Endodermal cell (in vitro differentiated cells): ENCODE measurements around the gene GAL3ST2. TPM values are rescaled to one million over a fixed set of nuclear protein-coding genes. Genes with fewer than 3 reads are reported as not detected.
"Not testable (repeated sequence)": the region's sequence is repeated elsewhere in the genome, so short reads cannot be mapped to it uniquely, and the experiment has no call there.

Experiments used
- DNase-seq: peaks from one replicate; pipeline ENCODE4 v3.0.0-alpha.2; 2017
- H3K27ac ChIP-seq: 2 replicates; pipeline ENCODE4 v1.5.1; 2013; ENCODE audit warnings: mild to moderate bottlenecking, low read depth, low read length, moderate library complexity
- H3K27me3 ChIP-seq: 2 replicates; pipeline ENCODE4 v1.6.1; 2013; ENCODE audit warnings: mild to moderate bottlenecking, low read length, moderate library complexity; ENCODE audit not compliant: insufficient read depth, control insufficient read depth, poor library complexity, severe bottlenecking
- H3K36me3 ChIP-seq: 2 replicates; pipeline ENCODE4 v1.7.0; 2013; ENCODE audit warnings: mild to moderate bottlenecking, low read length, moderate library complexity; ENCODE audit not compliant: control insufficient read depth, insufficient read depth
- H3K4me1 ChIP-seq: one replicate; pipeline ENCODE4 v1.7.0; 2013; ENCODE audit warnings: low read length; ENCODE audit not compliant: control insufficient read depth, insufficient read depth
- H3K4me3 ChIP-seq: 2 replicates; pipeline ENCODE4 v1.5.1; 2013; ENCODE audit warnings: mild to moderate bottlenecking, low read length, moderate library complexity
- H3K9ac ChIP-seq: 2 replicates; pipeline ENCODE4 v1.6.1; 2013; ENCODE audit warnings: mild to moderate bottlenecking, low read length, moderate library complexity; ENCODE audit not compliant: poor library complexity, severe bottlenecking; ENCODE audit errors: extremely low read depth
- H3K9me3 ChIP-seq: 2 replicates; pipeline ENCODE4 v1.6.1; 2013; ENCODE audit warnings: mild to moderate bottlenecking, low read length, moderate library complexity; ENCODE audit not compliant: control insufficient read depth
- H3K27ac Mint-ChIP-seq: 2 replicates; pipeline ENCODE4 v1.8.0; 2020; ENCODE audit warnings: mixed read lengths
- H3K27me3 Mint-ChIP-seq: 2 replicates; pipeline ENCODE4 v1.8.0; 2021; ENCODE audit warnings: mild to moderate bottlenecking, mixed read lengths; ENCODE audit not compliant: insufficient read depth
- H3K36me3 Mint-ChIP-seq: 2 replicates; pipeline ENCODE4 v1.8.0; 2020; ENCODE audit warnings: low read depth, mixed read lengths
- H3K4me1 Mint-ChIP-seq: 2 replicates; pipeline ENCODE4 v1.8.0; 2020; ENCODE audit warnings: mixed read lengths
- H3K4me3 Mint-ChIP-seq: 2 replicates; pipeline ENCODE4 v1.8.0; 2020; ENCODE audit warnings: mild to moderate bottlenecking, moderate library complexity, mixed read lengths
- H3K9me3 Mint-ChIP-seq: 2 replicates; pipeline ENCODE4 v1.8.0; 2020; ENCODE audit warnings: mild to moderate bottlenecking, mixed read lengths
- CTCF ChIP-seq: fragments of 200-600 bp; sonication (generic); conservative IDR thresholded peaks from 2 replicates; pipeline ENCODE4 v1.5.0; 2021; ENCODE audit warnings: antibody characterized with exemption, mild to moderate bottlenecking
- WGBS, 2 experiments: methylation state at CpG; one replicate each; pipeline versions ENCODE4 v1.1.5 to v1.1.7; 2013; ENCODE audit warnings: missing lambda C conversion rate in 2 of 2, mixed read lengths in 1 of 2; ENCODE audit not compliant: insufficient coverage in 1 of 2, insufficient read length in 1 of 2; 5-methylcytosine and 5-hydroxymethylcytosine counted together
- total RNA-seq, 2 donors: library from RNA; stranded (reverse); fragmentation: NEBNext Ultra II Directional in 1 of 2; extraction: Animal tissue kit (Norgen Biotek cat#: 25700) in 1 of 2; gene quantifications; 2 replicates in 1 of 2; 3 replicates in 1 of 2; pipeline ENCODE4 v1.2.1, GENCODE V29; 2021

GAL3ST2 gene
- total RNA-seq, 2 donors from 2014 or later: 0.57 to 0.91 TPM

GRCh38 chr2:241827394-241827793 lies 50.8 kb downstream of the GAL3ST2 start:
- H3K36me3 Mint-ChIP-seq: no peaks in the 10 kb centered on the region
- H3K27me3 ChIP-seq: peaks cover 10% of the 10 kb centered on the region
- TF ChIP-seq CTCF: no peak
- no peak for DNase-seq
- H3K4me1 Mint-ChIP-seq: peaks cover 2% of the 10 kb centered on the region
- no peak overlapping the region for H3K27ac ChIP-seq
- peaks cover 21% of the 10 kb centered on the region for H3K9me3 ChIP-seq
- H3K9me3 Mint-ChIP-seq: peaks cover 39% of the 10 kb centered on the region
- no peak overlapping the region for H3K9ac ChIP-seq
- WGBS, 2 experiments: 87 to 100% methylated on average over 2 of the region's 2 CpGs
- no peak overlapping the region for H3K4me3 Mint-ChIP-seq
- no peaks in the 10 kb centered on the region for H3K4me1 ChIP-seq
- peaks cover 12% of the 10 kb centered on the region for H3K27me3 Mint-ChIP-seq
- H3K27ac Mint-ChIP-seq: no peak overlapping the region
- no peaks in the 10 kb centered on the region for H3K36me3 ChIP-seq
- no peak overlapping the region for H3K4me3 ChIP-seq

GRCh38 chr2:241833101-241833663 lies 56.6 kb downstream of the GAL3ST2 start:
- Histone ChIP-seq H3K27ac (no peak overlapping the region), H3K4me1 (no peaks in the 10 kb centered on the region), H3K27me3 (no peaks in the 10 kb centered on the region), H3K9me3 (no peaks in the 10 kb centered on the region), H3K9ac (no peak overlapping the region), H3K36me3 (no peaks in the 10 kb centered on the region), H3K4me3 (no peak overlapping the region)
- no peak for TF ChIP-seq CTCF
- Mint-ChIP-seq H3K9me3 (peaks cover 25% of the 10 kb centered on the region), H3K4me3 (no peak overlapping the region), H3K4me1 (peaks cover 12% of the 10 kb centered on the region), H3K27ac (no peak overlapping the region), H3K27me3 (no peaks in the 10 kb centered on the region), H3K36me3 (peaks cover 2% of the 10 kb centered on the region)
- peak; percentile 26 for DNase-seq
- WGBS, 2 experiments: 90 to 92% methylated on average over 8 to 13 of the region's 13 CpGs

GRCh38 chr2:241833756-241834526 lies 57.3 kb downstream of the GAL3ST2 start:
- H3K9ac ChIP-seq, H3K27ac Mint-ChIP-seq, H3K36me3 ChIP-seq, H3K9me3 ChIP-seq, H3K4me3 ChIP-seq, H3K27ac ChIP-seq, H3K27me3 Mint-ChIP-seq, H3K4me3 Mint-ChIP-seq, H3K27me3 ChIP-seq, H3K36me3 Mint-ChIP-seq, H3K4me1 ChIP-seq: not testable (repeated sequence)
- Mint-ChIP-seq H3K9me3 (peaks cover 23% of the 10 kb centered on the region), H3K4me1 (peaks cover 12% of the 10 kb centered on the region)
- peak; percentile 34 for DNase-seq
- WGBS, 2 experiments: 91 to 98% methylated on average over 23 to 28 of the region's 28 CpGs
